Motor neuron (in vitro differentiated cells): ENCODE results near the gene NOD1. TPM values are rescaled to one million over a fixed set of nuclear protein-coding genes. Genes with fewer than 3 reads are reported as not detected.
"Not testable (repeated sequence)": the region's sequence is repeated elsewhere in the genome, so short reads cannot be mapped to it uniquely, and the experiment has no call there.

Experiments
- ATAC-seq, 8 experiments: fragments of 200-7000 bp; cut with Tn5 transposase; replicated peaks in 6 of 8; 2 replicates each; pipeline ENCODE4 v1.8.0; 2021; ENCODE audit warnings: mild to moderate bottlenecking in 8 of 8, moderate library complexity in 8 of 8
- H3K27ac ChIP-seq, 2 donors: fragments of 250-450 bp; sonication (Bioruptor Pico); 2 replicates each; pipeline ENCODE4 v1.9.0; 2021; ENCODE audit warnings: antibody characterized with exemption in 2 of 2, mild to moderate bottlenecking in 2 of 2, moderate library complexity in 1 of 2
- H3K4me1 ChIP-seq, 2 donors: fragments of 250-450 bp; sonication (Bioruptor Pico); replicated peaks in 1 of 2; 2 replicates each; pipeline ENCODE4 v1.6.1; 2021; ENCODE audit warnings: antibody characterized with exemption in 2 of 2, mild to moderate bottlenecking in 2 of 2, moderate library complexity in 1 of 2
- H3K4me3 ChIP-seq, 5 donors: fragments of 250-450 bp; sonication (Bioruptor Pico); 2 replicates each; pipeline ENCODE4 v1.9.0; 2021; ENCODE audit warnings: antibody characterized with exemption in 5 of 5, mild to moderate bottlenecking in 5 of 5, moderate library complexity in 4 of 5
- WGBS, 10 experiments: fragments of 450-650 bp; shearing (Covaris generic); methylation state at CpG; one replicate each; pipeline ENCODE4 v1.0.0; 2022; 5-methylcytosine and 5-hydroxymethylcytosine counted together
- in situ Hi-C, 9 experiments: fragments of 400-800 bp; cut with MboI; loops; one replicate each; pipeline ENCODE4 v1.15.0; 2021; ENCODE audit warnings: low sequenced_read_pairs in 9 of 9, low pct_unique_long_range_greater_than_20kb in 2 of 9; ENCODE audit not compliant: unreplicated experiment in 9 of 9
- total RNA-seq, 8 experiments: library from RNA; unstranded; fragments of 300-600 nt; gene quantifications; 2 replicates each; pipeline versions ENCODE4 v1.2.3 to v1.2.4, GENCODE V29; 2022

NOD1 gene
- total RNA-seq, 8 experiments from 2014 or later: 1.4 to 10.1 (median 5.5) TPM

GRCh38 chr7:30511973-30512662 lies 33.5 kb upstream of the NOD1 start:
- in situ Hi-C loops: no loop called here
- no peak overlapping the region for H3K27ac ChIP-seq
- 29 to 100% (median 57%) methylated on average over 1 of the region's 1 CpG; no CpG with 5 or more reads in 3 of the 10 experiments for WGBS, 10 experiments
- peak in 4 of 8 experiments; percentile 32 to 87 (median 58) for ATAC-seq
- H3K4me3 ChIP-seq: no peak overlapping the region
- peaks cover 0 to 13% of the 10 kb centered on the region in 2 donors for H3K4me1 ChIP-seq

- peaks cover 0 to 13% of the 10 kb centered on the region in 2 donors for H3K4me1 ChIP-seq
- no peak overlapping the region for H3K27ac ChIP-seq
- in situ Hi-C loops: no loop called here
- WGBS, 10 experiments: 58 to 100% (median 82%) methylated on average over 1 to 2 of the region's 2 CpGs; no CpG with 5 or more reads in 2 of the 10 experiments
- ATAC-seq: no peak
- no peak overlapping the region for H3K4me3 ChIP-seq
These were observed 32.9 kb upstream of the NOD1 start for GRCh38 chr7:30511494-30511893.

DNA sequence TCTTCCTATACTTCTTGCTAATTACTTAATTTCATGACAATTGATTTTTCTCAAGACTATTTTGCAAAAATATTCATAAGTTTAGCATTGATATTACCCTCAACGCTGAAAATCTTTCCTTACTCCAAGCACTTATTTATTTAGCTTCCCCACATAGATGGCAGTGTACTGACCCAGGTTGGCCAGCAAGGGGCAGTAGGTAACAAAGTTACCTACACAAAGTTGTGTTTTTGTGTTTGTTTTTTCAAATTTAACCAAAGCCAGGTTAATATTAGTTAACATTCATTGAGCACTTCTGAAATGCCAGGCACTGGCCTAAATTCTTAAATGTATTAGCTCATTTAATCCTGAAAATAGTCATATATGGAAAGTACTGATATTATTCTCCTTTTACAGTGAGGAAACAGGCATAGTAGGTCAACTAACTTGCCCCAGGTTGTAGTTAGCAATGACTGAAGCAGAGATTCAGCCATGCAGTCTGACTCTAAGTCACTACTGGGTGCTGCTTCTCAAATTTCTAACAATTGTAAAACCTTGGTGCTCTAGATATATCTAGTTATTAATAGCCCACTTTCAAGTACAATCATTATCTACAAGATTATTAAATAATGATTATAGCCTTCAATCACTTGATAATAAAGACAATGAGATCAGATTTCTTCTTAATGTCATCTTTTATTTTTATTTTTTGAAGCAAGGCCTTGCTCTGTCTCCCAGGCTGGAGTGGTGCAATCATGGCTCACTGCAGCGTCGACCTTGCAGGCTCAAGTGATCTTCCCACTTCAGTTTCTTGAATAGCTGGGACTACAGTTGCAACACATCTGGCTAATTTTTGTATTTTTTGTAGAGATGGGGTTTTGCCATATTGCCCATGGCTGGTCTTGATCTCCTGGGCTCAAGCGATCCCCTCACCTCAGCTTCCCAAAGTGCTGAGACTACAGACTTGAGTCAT lies 31.8 kb upstream of the NOD1 start:
- H3K4me3 ChIP-seq: no peak overlapping the region
- no peak overlapping the region for H3K27ac ChIP-seq
- WGBS, 10 experiments: 0 to 83% (median 52%) methylated on average over 1 to 4 of the region's 4 CpGs
- peaks cover 0 to 13% of the 10 kb centered on the region in 2 donors for H3K4me1 ChIP-seq
- peak in 4 of 8 experiments; percentile 21 to 46 (median 38) for ATAC-seq
- in situ Hi-C loops: no loop called here

DNA sequence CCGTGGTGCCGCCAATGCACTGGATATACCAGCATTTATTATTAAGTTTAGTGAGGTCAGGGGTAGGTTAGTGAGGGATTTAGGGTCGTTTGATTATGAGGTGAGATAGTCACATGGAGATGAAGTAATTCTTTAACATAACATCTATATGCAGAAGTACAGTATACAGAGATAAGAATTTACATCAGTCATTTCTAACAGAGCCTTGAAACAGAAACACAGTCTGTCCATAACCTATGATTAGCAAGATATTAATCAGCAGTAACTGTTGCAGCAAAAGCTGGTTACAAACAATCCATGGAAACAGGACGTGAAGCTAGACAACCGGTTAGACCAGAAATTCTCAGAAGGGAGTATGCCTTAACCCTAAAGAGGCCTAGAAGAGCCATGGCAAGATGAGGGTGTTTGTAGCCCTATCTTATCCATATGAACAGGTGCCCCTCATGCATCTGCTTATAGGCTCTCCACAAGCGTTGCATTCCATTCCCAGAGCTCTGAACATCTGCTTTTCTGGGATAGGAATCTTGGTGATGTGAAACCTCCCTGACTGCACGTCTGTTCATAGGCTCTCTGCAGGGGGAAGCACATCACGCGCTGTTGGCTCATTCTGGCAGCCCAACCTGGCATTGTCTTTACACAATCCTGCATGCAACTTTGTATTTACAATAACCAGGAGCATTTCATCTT lies 30.7 kb upstream of the NOD1 start:
- H3K27ac ChIP-seq, ATAC-seq, in situ Hi-C loops, H3K4me3 ChIP-seq: not testable (repeated sequence)
- H3K4me1 ChIP-seq: peaks cover 3 to 13% of the 10 kb centered on the region in 2 donors
- 73 to 88% (median 83%) methylated on average over 1 to 5 of the region's 9 CpGs; no CpG with 5 or more reads in 3 of the 10 experiments for WGBS, 10 experiments

GRCh38 chr7:30507346-30507900 lies 28.8 kb upstream of the NOD1 start:
- 67 to 100% (median 100%) methylated on average over 1 to 6 of the region's 9 CpGs; no CpG with 5 or more reads in 3 of the 10 experiments for WGBS, 10 experiments
- H3K4me3 ChIP-seq, ATAC-seq, in situ Hi-C loops, H3K27ac ChIP-seq: not testable (repeated sequence)
- peaks cover 7 to 14% of the 10 kb centered on the region in 2 donors for H3K4me1 ChIP-seq

DNA sequence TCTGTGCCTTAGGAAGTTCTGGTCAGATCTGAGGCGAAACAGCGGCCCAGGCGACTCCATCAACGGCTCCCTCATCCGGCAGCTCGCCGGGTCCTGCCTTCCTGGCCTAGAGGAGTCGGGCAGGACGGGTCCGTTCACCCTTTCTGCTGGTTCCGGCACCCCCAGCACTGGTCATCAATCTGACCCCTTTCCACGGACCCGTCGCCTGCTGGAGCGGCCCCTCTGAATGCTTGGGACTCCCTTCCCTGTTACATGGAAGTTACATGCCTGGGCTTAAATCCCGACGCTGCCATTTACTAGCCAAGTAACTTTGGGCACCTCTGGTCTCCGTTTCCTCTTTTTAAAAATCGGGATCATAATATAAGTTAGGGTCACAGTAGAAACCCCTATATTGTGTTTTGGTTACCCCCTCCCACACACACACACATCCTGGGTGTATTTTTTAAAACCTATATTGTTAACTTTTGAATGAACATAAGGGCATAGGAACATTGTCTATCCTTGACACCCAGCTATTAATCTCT lies 26.7 kb upstream of the NOD1 start:
- WGBS, 10 experiments: 11 to 84% (median 62%) methylated on average over 1 to 15 of the region's 19 CpGs; no CpG with 5 or more reads in 4 of the 10 experiments
- H3K27ac ChIP-seq: peak overlapping the region in 1 of 2 donors; percentile 67
- H3K4me3 ChIP-seq: peak overlapping the region; percentile 59 to 78 (median 65)
- ATAC-seq: peak in 3 of 8 experiments; percentile 20 to 27 (median 24)
- in situ Hi-C loops: no loop called here
- peaks cover 2 to 7% of the 10 kb centered on the region in 2 donors for H3K4me1 ChIP-seq

GRCh38 chr7:30504301-30505173 lies 26.0 kb upstream of the NOD1 start, which contains the start of gene GGCT:
GGCT (minus strand) TSS chr7:30504829; CDS start chr7:30504709, 120 bp downstream.
- Histone ChIP-seq H3K4me1 (peaks cover 2 to 7% of the 10 kb centered on the region in 2 donors), H3K27ac (peak within 1 kb of the TSS; percentile 2 to 67), H3K4me3 (peak within 1 kb of the TSS; percentile 59 to 78 (median 65))
- 0 to 30% (median 0%) methylated on average over 1 to 12 of the region's 64 CpGs; no CpG with 5 or more reads in 2 of the 10 experiments for WGBS, 10 experiments
- in situ Hi-C loops: no loop called here
- ATAC-seq: peak; percentile 94 to 98 (median 98)

GRCh38 chr7:30503274-30504212 lies 25.0 kb upstream of the NOD1 start:
- 8 to 62% (median 42%) methylated on average over 2 to 13 of the region's 15 CpGs for WGBS, 10 experiments
- in situ Hi-C loops: no loop called here
- ATAC-seq: no peak
- Histone ChIP-seq H3K4me1 (peaks cover 2 to 7% of the 10 kb centered on the region in 2 donors), H3K27ac (no peak overlapping the region), H3K4me3 (peak overlapping the region; percentile 59 to 78 (median 65))

GRCh38 chr7:30502470-30503251 lies 24.1 kb upstream of the NOD1 start:
- 60 to 100% (median 100%) methylated on average over 1 to 2 of the region's 2 CpGs; no CpG with 5 or more reads in 1 of the 10 experiments for WGBS, 10 experiments
- Histone ChIP-seq H3K4me3 (no peak overlapping the region), H3K4me1 (peaks cover 2 to 7% of the 10 kb centered on the region in 2 donors), H3K27ac (no peak overlapping the region)
- no peak for ATAC-seq
- in situ Hi-C loops: no loop called here

DNA sequence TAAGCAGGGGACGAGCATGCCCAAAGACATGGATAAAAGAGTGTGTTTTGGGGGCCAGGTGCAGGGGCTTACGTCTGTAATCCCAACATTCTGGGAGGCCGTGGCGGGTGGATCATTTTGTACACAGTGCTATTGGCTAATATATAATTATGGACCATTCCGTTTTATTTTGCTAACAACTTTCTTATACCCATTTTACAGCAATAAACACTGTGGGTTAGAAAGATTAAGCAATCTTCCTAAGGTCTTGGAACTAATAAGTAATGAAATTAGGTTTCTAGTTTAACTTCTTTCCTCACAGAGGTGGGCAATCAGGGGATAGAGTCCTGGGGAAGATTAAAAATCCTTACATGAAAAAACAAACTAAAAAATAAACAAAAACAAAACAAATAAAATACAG lies 22.7 kb upstream of the NOD1 start:
- in situ Hi-C loops: no loop called here
- Histone ChIP-seq H3K27ac (no peak overlapping the region), H3K4me1 (peaks cover 2 to 7% of the 10 kb centered on the region in 2 donors), H3K4me3 (no peak overlapping the region)
- WGBS, 10 experiments: 94 to 100% (median 100%) methylated on average over 1 to 5 of the region's 5 CpGs; no CpG with 5 or more reads in 1 of the 10 experiments
- no peak for ATAC-seq
